GM12891 (cell line): ENCODE measurements around the gene DAB2IP.

ENCODE experiments used
- POLR2A ChIP-seq: IDR thresholded peaks from 2 replicates; pipeline ENCODE4 v1.6.1; 2011; ENCODE audit warnings: low read depth, low read length, control low read depth
- POLR2AphosphoS5 ChIP-seq: IDR thresholded peaks from 2 replicates; pipeline ENCODE4 v1.6.1; 2011; ENCODE audit warnings: low read depth, low read length, control low read depth
- TAF1 ChIP-seq: IDR thresholded peaks from 2 replicates; pipeline ENCODE4 v1.6.1; 2011; ENCODE audit warnings: low read depth, low read length, control low read depth

DNA sequence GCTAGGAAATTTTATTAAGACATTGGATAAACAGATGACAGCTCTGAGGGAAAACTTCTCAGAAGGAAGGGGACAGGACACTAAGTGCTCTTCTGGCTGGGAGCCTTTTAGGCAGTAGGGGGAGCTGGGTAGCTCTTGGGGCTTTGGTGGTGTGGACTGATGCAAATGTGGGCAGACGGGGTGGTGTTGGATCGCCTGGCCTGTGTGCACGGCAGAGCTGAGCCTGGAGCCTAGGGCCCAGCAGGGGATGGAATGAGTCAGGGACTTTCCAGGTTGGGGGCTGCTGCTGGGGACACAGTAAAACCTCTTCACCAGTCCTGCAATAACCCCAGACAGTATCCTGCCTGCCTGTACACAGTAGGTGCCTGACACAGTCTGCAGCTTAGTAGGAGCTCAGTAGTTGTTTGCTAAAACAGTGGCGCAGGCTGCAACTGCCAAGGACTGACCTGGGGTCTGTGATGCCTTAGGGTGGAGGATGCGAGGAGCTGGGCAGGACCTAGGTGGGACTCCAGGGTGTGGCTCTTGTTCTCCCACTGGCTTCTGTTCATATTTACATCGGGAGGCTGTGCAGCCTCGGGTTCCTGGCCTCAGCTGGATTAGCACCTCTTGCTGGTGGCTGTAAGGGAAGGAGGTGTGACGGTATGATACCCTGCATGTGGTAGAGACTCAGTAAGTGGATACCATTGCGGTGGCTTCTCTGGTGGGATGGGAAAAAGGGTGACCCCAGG lies 83.8 kb downstream of the DAB2IP start:
- TF ChIP-seq POLR2A (no peak), POLR2AphosphoS5 (no peak), TAF1 (no peak)
